ENCODE data around the gene POU2AF3. TPM values are rescaled to one million over a fixed set of nuclear protein-coding genes. Genes with fewer than 3 reads are reported as not detected.

The POU2AF3 gene
- polyA plus RNA-seq, 1 of the 3 experiments (the other 2 are of a cell fraction): 0.07 TPM

GRCh38 chr11:111347723-111348115 is 49.4 kb downstream of the POU2AF3 start:
- H3K4me1 ChIP-seq (ENCODE audit: control insufficient read depth in 1 of 2, insufficient read depth in 2 of 2, low read depth in 1 of 2, low read length in 1 of 2): no peaks in the 10 kb centered on the region
- 33% methylated on average over 3 of the region's 3 CpGs for WGBS (ENCODE audit: low lambda C conversion rate)
- DNase-seq: no peak

GRCh38 chr11:111348147-111348546 is 49.8 kb downstream of the POU2AF3 start:
- H3K27ac ChIP-seq (ENCODE audit: low read depth in 2 of 2, low read length in 1 of 2): no peak overlapping the region

More at GRCh38 chr11:111347723-111348115, 49.4 kb downstream of the POU2AF3 start:
- Histone ChIP-seq H3K9me3 (no peaks in the 10 kb centered on the region; the same call in 1 of the 2 replicates), H3K9me2 (no peaks in the 10 kb centered on the region), H3K27me3 (ENCODE audit: insufficient read depth) (no peaks in the 10 kb centered on the region), H3K9ac (no peak overlapping the region), H2AFZ (ENCODE audit: low read depth) (no peak overlapping the region), H4K20me1 (ENCODE audit: insufficient read depth) (no peaks in the 10 kb centered on the region), H3F3A (replicated peaks; ENCODE audit: insufficient read depth) (no peaks in the 10 kb centered on the region), H3K4me2 (no peak overlapping the region), H3K4me3 (ENCODE audit: low read depth in 2 of 2, low read length in 1 of 2) (no peak overlapping the region), H3K27ac (ENCODE audit: low read depth in 2 of 2, low read length in 1 of 2) (no peak overlapping the region), H3K79me2 (ENCODE audit: insufficient read depth) (no peaks in the 10 kb centered on the region), H3K36me3 (replicated peaks in 1 of 2; ENCODE audit: control insufficient read depth in 1 of 2, insufficient read depth in 2 of 2, low read length in 1 of 2) (no peaks in the 10 kb centered on the region)
- CTCF ChIA-PET: no interaction called here
- POLR2A ChIA-PET: no interaction called here
- TF ChIP-seq FOXM1 (IDR thresholded peaks at IDR 0.05; ENCODE audit: low read depth): no peak
- TF ChIP-seq EP300 (IDR thresholded peaks at IDR 0.05; ENCODE audit: borderline replicate concordance in 1 of 2, low read depth in 1 of 2, low read length in 1 of 2): no peak
- no peak for TF ChIP-seq YY1 (IDR thresholded peaks at IDR 0.05; ENCODE audit: low read depth)
- no peak for TF ChIP-seq RCOR1 (IDR thresholded peaks at IDR 0.05; ENCODE audit: low read length)
- TF ChIP-seq GABPA (IDR thresholded peaks at IDR 0.05; ENCODE audit: low read depth): no peak

More at GRCh38 chr11:111348147-111348546, 49.8 kb downstream of the POU2AF3 start:
- Histone ChIP-seq H3K9me2 (no peaks in the 10 kb centered on the region), H3K4me3 (ENCODE audit: low read depth in 2 of 2, low read length in 1 of 2) (no peak overlapping the region), H3K36me3 (replicated peaks in 1 of 2; ENCODE audit: control insufficient read depth in 1 of 2, insufficient read depth in 2 of 2, low read length in 1 of 2) (no peaks in the 10 kb centered on the region), H3K9me3 (no peaks in the 10 kb centered on the region; the same call in 1 of the 2 replicates), H3K27me3 (ENCODE audit: insufficient read depth) (no peaks in the 10 kb centered on the region), H3K9ac (no peak overlapping the region), H3K4me1 (ENCODE audit: control insufficient read depth in 1 of 2, insufficient read depth in 2 of 2, low read depth in 1 of 2, low read length in 1 of 2) (no peaks in the 10 kb centered on the region), H3K79me2 (ENCODE audit: insufficient read depth) (no peaks in the 10 kb centered on the region), H3F3A (replicated peaks; ENCODE audit: insufficient read depth) (no peaks in the 10 kb centered on the region), H4K20me1 (ENCODE audit: insufficient read depth) (no peaks in the 10 kb centered on the region), H2AFZ (ENCODE audit: low read depth) (no peak overlapping the region), H3K4me2 (no peak overlapping the region)
- ChIA-PET POLR2A (no interaction called here), CTCF (no interaction called here)
- DNase-seq: no peak
- WGBS (ENCODE audit: low lambda C conversion rate): 30% methylated on average over 3 of the region's 3 CpGs
- TF ChIP-seq USF2 (IDR thresholded peaks at IDR 0.05; ENCODE audit: borderline replicate concordance, low read depth, low read length) (no peak), SIN3A (IDR thresholded peaks at IDR 0.05; ENCODE audit: borderline replicate concordance, low read depth, low read length) (no peak), MAX (IDR thresholded peaks at IDR 0.05; ENCODE audit: low read depth) (no peak), MXI1 (IDR thresholded peaks at IDR 0.05; ENCODE audit: low read depth, low read length) (no peak), CTCF (IDR thresholded peaks at IDR 0.05) (no peak), CHD2 (IDR thresholded peaks at IDR 0.05; ENCODE audit: low read length, partially characterized antibody) (no peak), GABPA (IDR thresholded peaks at IDR 0.05; ENCODE audit: low read depth) (no peak)

Measured in SK-N-SH (cell line).